ENCODE results near the gene TMEM178B. TPM values are rescaled to one million over a fixed set of nuclear protein-coding genes. Genes with fewer than 3 reads are reported as not detected.
"Not testable (repeated sequence)": the region's sequence is repeated elsewhere in the genome, so short reads cannot be mapped to it uniquely, and the experiment has no call there.

TMEM178B gene
- total RNA-seq, 1 donor from 2014 or later: under 0.01 TPM

DNA sequence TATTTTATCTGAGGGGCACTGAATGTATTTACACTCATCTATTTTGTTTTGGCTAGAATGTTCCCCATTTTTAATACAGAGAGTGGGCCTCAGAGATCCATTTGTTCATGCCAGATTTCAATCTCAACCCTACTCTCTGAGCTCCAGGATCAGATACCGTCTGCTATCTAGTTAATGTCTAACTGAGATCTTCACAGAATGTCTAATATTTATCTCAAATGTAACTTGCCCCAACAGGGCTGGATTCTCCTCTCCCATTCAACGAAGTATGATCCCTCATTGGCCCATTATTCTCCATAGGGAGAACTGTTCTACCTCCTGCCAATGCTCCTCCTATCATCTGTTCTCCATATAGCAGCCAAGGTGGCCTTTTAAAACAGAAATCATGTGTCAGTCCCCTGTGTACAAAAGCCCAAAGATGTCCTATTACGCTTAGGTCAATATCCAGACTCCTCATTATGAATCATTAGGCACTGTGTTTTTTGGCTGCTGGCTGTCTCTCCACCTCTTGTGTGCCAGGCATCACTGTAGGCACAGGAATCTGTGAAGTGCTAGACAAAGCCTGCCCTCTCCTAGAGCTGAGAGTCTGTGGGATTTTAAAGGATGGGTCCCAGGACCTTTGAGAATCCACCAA, 308.0 kb downstream of the TMEM178B start:
- no peak for DNase-seq (ENCODE audit: low read depth in 2 of 2)

- not testable (repeated sequence) for DNase-seq (ENCODE audit: low read depth in 2 of 2)
Observed at GRCh38 chr7:141383356-141383755, 309.5 kb downstream of the TMEM178B start.

- DNase-seq (ENCODE audit: low read depth in 2 of 2): no peak
Observed at GRCh38 chr7:141386881-141387280, 313.0 kb downstream of the TMEM178B start.

- no peak for DNase-seq (ENCODE audit: low read depth in 2 of 2)
Observed at GRCh38 chr7:141387521-141388217, 313.8 kb downstream of the TMEM178B start.

DNA sequence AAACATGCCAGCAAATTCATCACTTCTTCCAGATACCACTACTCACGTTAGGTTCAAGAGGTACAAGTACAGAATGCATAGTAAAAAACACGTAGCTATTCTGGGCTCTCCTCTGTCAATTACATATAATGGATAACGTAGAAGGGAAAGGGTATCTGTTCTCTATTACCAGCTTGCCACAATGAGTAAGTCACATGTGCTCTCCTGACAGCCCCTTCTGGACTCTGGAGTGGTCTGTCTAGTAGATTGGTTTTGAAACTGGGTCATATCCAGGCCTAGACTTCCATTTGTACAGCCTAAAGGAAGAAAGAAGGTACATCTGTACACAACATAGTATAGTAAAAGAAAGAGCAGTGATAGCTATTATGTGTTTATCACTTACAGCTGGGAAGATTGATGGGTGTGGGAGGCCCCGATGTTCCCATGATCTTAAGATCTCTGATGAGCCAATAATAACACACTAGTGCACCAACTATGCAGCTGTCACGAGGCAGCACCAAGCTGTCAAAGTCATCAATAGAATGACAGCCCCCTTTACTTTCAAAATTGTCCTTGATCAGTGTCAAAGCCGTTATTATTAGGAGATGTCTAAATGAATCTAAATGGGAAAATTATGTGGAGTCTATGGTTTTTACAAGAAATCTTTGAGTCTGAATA, 315.4 kb downstream of the TMEM178B start:
- no peak for DNase-seq (ENCODE audit: low read depth in 2 of 2)

DNA sequence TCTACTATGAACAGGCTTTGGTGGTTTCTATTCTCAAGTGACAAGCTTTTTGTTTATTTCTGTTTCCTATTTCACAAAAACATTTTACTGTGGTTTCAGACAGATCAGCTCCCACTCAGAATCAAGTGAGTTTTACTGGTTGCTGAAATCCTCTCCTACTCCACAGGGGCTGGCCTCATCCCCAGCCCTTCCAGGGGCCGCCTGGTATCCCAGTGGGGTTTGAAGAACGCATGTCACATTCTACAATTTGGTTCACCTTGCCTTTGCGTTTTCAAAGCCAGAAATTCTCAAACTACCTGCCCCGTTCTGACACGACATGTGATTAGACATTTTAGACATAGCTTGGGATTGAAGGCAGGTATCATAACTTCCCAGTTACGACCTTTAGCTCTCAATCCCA, 316.5 kb downstream of the TMEM178B start:
- DNase-seq (ENCODE audit: low read depth in 2 of 2): no peak

DNA sequence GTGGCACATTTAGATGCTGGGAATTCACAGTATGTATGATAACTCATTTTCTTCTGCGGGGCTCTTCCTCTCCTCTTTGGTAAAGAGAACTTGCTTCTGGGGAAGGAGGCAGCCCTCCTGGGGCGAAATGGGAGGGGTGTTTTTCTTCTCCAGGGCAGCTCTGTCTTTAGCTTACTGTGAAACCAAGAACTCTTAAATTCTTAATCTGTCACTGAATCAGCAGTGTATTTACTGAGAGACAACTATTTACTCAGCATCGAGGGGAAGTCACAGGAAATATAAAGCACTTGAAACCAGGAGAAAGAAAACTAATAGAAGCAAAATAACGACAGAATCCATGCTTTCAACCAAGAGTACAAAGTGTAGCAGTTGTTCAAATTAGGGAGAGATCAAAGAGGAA, 319.2 kb downstream of the TMEM178B start:
- DNase-seq (ENCODE audit: low read depth in 2 of 2): no peak

GRCh38 chr7:141397236-141398163, 323.6 kb downstream of the TMEM178B start:
- no peak for DNase-seq (ENCODE audit: low read depth in 2 of 2)

DNA sequence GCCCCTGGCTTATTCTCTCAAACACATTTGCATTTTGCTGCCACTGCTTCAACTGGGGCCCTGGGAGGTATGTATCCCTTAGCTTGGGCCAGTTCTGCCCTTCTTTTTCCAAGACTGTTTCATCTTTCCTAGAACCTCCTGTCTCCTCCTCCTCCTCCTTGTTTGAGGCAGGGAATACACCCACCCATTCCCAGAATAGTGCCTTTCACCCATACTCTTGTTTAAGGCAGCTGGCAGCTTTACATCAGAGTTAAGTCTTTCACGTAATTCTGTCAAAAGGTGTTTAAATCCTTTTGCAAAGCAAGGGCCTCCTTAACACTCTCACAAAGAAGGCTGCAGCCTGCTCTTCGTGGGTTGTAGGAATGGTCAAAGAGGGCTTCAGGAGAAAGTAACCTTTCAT, 326.5 kb downstream of the TMEM178B start:
- no peak for DNase-seq (ENCODE audit: low read depth in 2 of 2)

- no peak for DNase-seq (ENCODE audit: low read depth in 2 of 2)
Observed at GRCh38 chr7:141402277-141402996, 328.6 kb downstream of the TMEM178B start.

- not testable (repeated sequence) for DNase-seq (ENCODE audit: low read depth in 2 of 2)
Observed at GRCh38 chr7:141403846-141404245, 330.0 kb downstream of the TMEM178B start.

DNA sequence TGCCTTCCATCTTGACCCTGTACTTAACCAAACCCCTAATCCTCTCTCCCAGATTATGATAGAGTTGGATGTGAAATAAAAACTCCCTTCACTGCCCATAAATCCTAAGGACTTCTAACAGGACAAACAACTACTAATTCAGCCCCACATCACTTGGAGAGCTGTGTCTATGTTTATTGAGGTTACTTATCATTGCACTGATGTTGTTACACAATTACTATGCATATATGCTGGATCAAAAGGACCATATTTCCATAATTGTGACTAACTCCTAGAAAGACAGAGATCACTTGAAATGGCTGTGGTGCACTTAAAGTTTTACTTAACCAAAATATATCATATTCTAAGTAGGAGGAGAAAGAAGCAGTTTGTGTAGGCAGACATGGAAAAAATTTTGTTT, 332.5 kb downstream of the TMEM178B start:
- no peak for DNase-seq (ENCODE audit: low read depth in 2 of 2)

GRCh38 chr7:141407893-141408292, 334.0 kb downstream of the TMEM178B start:
- DNase-seq (ENCODE audit: low read depth in 2 of 2): no peak

DNA sequence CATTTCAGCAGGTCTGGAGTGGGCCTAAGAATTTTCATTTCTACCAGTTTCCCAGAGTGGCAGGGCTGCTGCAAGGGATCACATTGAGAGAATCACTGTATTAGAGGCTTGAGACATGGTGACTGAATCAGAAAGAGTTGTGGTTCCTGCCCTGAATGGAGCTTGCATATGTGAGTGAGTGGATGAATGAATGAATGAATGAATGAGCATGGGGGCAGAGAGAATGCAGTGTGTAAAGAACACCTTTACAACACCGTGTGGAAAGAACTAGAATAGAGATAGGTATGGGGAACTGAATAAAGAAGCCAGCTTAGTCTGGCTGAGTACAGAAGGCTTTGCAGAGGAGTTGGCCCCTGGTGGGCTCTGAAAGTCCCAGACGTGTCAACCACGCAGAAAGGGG, 334.6 kb downstream of the TMEM178B start:
- no peak for DNase-seq (ENCODE audit: low read depth in 2 of 2)

GRCh38 chr7:141409219-141409618, 335.4 kb downstream of the TMEM178B start:
- DNase-seq (ENCODE audit: low read depth in 2 of 2): no peak

DNA sequence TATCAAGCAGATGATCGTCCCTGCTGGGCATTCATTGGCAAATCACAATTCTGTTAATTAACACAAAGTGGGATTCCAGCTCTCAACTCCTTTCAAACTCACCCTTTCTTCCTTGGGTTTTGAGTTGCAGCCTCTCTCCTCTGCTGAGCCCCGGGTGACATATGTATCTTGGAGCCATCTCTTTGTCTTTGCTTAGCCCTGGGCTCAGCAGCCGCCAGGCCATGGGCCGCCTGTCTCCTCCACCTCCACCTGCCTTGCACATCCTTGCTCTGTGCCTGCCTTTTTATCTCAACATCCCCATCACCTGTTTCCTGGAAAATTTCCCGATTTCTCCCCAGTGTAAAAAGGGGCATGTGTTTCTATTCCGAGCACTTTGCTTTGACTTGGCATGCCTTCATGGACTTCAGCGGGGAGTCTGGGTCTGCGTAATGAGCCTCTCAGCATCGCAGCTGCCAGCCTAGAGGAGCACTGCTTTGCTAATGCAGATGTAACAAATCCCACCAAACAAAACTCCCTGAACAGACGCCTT, 336.0 kb downstream of the TMEM178B start:
- DNase-seq (ENCODE audit: low read depth in 2 of 2): no peak

DNA sequence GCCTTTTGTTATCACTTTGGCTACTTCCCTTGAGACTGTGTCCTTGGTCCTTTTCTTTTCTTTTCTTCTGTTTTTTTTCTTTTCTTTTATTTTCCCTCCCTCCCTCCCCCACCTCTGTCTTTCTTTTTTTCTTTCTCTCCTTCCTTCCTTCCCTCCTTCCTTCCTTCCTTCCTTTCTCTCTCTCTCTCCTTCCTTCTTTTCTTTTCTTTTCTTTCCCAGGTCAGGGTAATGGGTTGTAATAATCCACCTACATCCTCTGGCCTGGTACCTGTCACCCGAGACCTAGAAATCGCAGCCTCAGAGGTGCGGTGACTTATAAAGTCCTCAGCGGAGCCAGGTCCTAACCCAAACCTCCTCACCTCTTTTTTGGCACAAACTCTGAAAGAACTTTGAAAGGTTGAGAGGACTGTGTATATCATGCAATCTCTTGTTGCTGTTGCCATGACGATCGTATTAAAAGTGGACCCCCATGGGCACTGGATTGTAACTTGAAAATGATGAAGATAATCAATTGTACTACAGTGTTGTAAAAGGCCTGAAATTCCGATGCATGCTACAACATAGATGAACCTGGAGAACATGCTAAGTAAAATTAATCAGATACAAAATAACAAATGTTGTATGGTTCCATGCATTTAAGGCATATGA, 336.6 kb downstream of the TMEM178B start:
- no peak for DNase-seq (ENCODE audit: low read depth in 2 of 2)

DNA sequence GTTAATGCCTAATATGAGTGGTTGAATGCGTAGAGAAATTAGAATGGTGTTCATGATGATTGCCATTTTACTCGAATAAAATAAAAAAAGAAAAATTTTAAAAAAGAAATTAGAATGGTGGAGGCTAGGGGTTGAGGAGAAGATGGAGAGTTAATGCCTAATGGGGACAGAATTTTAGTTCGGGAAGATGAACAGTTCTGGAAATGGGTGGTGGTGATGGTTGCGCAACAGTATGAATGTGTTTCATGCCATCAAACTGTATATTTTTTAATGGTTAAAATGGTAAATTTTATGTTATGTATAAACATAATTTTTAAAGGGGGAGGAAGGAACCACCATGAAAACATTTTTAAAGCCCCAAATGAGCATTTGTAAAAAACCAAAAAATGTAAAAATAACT, 337.3 kb downstream of the TMEM178B start:
- no peak for DNase-seq (ENCODE audit: low read depth in 2 of 2)

DNA sequence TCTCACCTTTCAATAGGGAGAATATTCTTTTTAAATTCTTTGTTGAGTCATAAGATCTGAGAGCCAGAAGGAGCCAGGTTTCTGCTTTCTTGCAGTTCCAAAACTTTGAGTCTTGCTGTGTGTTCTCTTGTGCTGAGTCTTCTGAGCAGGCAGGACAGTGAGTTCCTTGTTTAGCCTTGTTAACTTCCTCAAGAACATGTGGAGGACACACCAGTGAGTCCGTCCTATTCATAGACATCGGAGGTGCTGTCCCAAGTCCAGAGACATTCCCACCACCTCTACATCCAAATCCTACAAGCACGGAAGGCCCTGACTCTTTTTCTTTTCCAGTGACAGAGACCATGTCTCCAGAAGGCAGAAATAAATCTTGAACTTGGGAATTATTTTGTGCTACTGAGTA, 342.1 kb downstream of the TMEM178B start:
- DNase-seq (ENCODE audit: low read depth in 2 of 2): no peak

- DNase-seq (ENCODE audit: low read depth in 2 of 2): no peak
Observed at GRCh38 chr7:141416650-141417270, 342.9 kb downstream of the TMEM178B start.

Data from dermis microvascular lymphatic vessel endothelial cell (primary cell).